HepG2 (cell line): ENCODE data around the gene KIAA1328.
"Not testable (repeated sequence)": the region's sequence is repeated elsewhere in the genome, so short reads cannot be mapped to it uniquely, and the experiment has no call there.

Experiments used
- CEBPB ChIP-seq: IDR thresholded peaks from 2 replicates; pipeline ENCODE4 v1.6.1; 2011; ENCODE audit warnings: low read depth, low read length, improper control_type of control experiment, borderline replicate concordance
- HIVEP1 ChIP-seq: sonication (generic); formaldehyde crosslinking; IDR thresholded peaks from 2 replicates; pipeline ENCODE4 v1.4.0; 2020; ENCODE audit warnings: mild to moderate bottlenecking, missing genetic modification reagents
- MTA1 ChIP-seq: sonication (generic); formaldehyde crosslinking; IDR thresholded peaks from 2 replicates; pipeline ENCODE4 v1.4.0; 2020; ENCODE audit warnings: missing genetic modification reagents, mild to moderate bottlenecking, borderline replicate concordance
- NR1H2 ChIP-seq: sonication (generic); formaldehyde crosslinking; IDR thresholded peaks from 2 replicates; pipeline ENCODE4 v1.8.1; 2022; ENCODE audit warnings: low read depth, missing genetic modification reagents, borderline replicate concordance
- REST ChIP-seq, 2 experiments: IDR thresholded peaks; 2 replicates each; pipeline ENCODE4 v1.6.1; 2011 to 2012; ENCODE audit warnings: low read length in 2 of 2, borderline replicate concordance in 1 of 2, low read depth in 1 of 2, mild to moderate bottlenecking in 1 of 2, moderate library complexity in 1 of 2
- SP1 ChIP-seq, 2 experiments: fragments of 450-650 bp in 1 of 2; sonication (generic) in 1 of 2; formaldehyde crosslinking in 1 of 2; IDR thresholded peaks; 2 replicates each; pipeline versions ENCODE4 v1.4.0 to v1.6.1; 2016 to 2020; ENCODE audit warnings: missing genetic modification reagents in 1 of 2
- SRF ChIP-seq: IDR thresholded peaks from 2 replicates; pipeline ENCODE4 v1.6.1; 2011; ENCODE audit warnings: mild to moderate bottlenecking, low read depth, low read length, moderate library complexity
- STAT5B ChIP-seq: sonication (generic); formaldehyde crosslinking; IDR thresholded peaks from 2 replicates; pipeline ENCODE4 v1.4.0; 2020; ENCODE audit warnings: missing genetic modification reagents
- ZNF24 ChIP-seq: fragments of 450-650 bp; IDR thresholded peaks from 2 replicates; pipeline ENCODE4 v1.6.1; 2017; ENCODE audit warnings: antibody characterized with exemption, mild to moderate bottlenecking
- ZSCAN29 ChIP-seq: sonication (generic); formaldehyde crosslinking; conservative IDR thresholded peaks from 2 replicates; pipeline ENCODE4 v1.4.0; 2020; ENCODE audit warnings: mild to moderate bottlenecking, missing genetic modification reagents
- TF ChIP-seq, protein P1 (sequence below): sonication (generic); formaldehyde crosslinking; IDR thresholded peaks from 2 replicates; pipeline ENCODE4 v1.5.0; 2020; ENCODE audit warnings: mild to moderate bottlenecking, missing genetic modification reagents, moderate library complexity

DNA sequence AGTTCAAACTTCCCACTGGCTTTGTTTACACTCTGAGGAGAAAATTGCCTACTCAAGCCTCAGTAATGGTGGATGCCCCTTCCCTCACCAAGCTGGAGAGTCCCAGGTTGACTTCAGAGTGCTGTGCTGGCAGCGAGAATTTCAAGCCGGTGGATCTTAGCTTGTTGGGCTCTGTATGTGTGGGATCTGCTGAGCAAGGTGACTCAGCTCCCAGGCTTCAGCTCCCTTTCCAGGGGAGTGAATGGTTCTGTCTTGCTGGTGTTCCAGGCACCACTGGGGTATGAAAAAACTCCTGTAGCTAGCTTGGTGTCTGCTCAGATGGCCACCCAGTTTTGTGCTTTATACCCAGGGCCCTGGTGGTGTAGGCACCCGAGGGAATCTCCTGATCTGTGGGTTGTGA lies 50.9 kb downstream of the KIAA1328 start:
- not testable (repeated sequence) for TF ChIP-seq ZSCAN29 (CRISPR knock-in tag); STAT5B (CRISPR knock-in tag); SRF; NR1H2 (CRISPR knock-in tag); CEBPB; HIVEP1 (CRISPR knock-in tag); MTA1 (CRISPR knock-in tag); SP1 (IDR thresholded peaks at IDR 0.05); SP1 (CRISPR knock-in tag; IDR thresholded peaks at IDR 0.05); REST (IDR thresholded peaks at IDR 0.05; ENCODE audit: borderline replicate concordance in 1 of 2, low read depth in 1 of 2, low read length in 2 of 2); ZNF24
- TF ChIP-seq, protein P1, sequence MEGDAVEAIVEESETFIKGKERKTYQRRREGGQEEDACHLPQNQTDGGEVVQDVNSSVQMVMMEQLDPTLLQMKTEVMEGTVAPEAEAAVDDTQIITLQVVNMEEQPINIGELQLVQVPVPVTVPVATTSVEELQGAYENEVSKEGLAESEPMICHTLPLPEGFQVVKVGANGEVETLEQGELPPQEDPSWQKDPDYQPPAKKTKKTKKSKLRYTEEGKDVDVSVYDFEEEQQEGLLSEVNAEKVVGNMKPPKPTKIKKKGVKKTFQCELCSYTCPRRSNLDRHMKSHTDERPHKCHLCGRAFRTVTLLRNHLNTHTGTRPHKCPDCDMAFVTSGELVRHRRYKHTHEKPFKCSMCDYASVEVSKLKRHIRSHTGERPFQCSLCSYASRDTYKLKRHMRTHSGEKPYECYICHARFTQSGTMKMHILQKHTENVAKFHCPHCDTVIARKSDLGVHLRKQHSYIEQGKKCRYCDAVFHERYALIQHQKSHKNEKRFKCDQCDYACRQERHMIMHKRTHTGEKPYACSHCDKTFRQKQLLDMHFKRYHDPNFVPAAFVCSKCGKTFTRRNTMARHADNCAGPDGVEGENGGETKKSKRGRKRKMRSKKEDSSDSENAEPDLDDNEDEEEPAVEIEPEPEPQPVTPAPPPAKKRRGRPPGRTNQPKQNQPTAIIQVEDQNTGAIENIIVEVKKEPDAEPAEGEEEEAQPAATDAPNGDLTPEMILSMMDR (CRISPR knock-in tag) = not testable (repeated sequence)
